Epithelial cell of prostate (primary cell): Measurements from ENCODE around the gene PSMB7.
A peak's percentile ranks its signal among the peaks of the same experiment; 100 is the strongest.

Source experiments
- DNase-seq: peaks from one replicate; pipeline ENCODE4 v3.0.0-alpha.2; 2011; ENCODE audit warnings: low read depth, low spot score
- H3K27ac ChIP-seq: fragments of 450-650 bp; 2 replicates; pipeline ENCODE4 v1.5.1; 2017; ENCODE audit warnings: mild to moderate bottlenecking

PSMB7 gene

DNA sequence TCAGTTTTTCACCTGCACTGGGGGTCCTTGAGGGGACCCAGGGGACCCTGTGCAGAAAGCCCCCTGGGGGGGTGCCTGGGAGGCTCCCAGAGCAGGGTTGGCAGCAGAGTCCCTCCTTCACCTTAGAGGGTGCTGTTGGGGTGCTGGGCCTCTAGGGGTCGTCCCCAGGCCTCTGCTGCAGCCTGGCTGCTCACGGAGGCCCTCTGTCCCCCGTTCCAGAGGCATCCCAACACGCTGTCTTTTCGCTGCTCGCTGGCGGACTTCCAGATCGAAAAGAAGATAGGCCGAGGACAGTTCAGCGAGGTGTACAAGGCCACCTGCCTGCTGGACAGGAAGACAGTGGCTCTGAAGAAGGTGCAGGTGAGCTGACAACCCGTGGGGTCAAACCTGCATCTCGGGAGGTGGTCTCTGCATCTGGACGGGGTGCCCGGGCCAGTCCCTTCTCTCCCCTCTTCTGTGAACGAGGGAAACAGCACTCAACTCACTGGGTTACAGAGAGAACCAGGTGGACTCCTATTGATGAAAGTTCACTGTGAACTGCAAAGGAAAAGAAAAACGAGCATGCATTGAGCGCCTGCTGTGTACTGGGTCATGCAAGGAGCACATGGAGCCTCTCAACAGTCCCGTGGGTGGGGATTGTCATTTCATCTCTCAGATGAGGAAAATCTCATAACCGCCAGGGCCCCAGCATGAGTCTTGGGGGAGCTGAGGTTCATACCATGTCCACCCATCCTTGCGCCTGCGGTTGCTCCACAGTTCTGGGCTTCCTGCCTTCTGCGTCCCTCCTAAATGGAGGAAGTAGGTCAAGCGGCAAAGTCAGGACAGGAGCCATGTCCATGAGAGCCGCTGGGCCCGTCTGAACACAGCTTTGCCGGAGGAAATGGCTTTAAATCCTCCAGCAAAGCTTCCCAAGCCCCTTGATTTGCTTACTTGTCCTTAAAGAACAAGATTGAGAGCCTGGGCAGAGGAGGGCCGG is 102.7 kb downstream of the PSMB7 start:
- DNase-seq, result no peak
- H3K27ac ChIP-seq, result no peak overlapping the region

DNA sequence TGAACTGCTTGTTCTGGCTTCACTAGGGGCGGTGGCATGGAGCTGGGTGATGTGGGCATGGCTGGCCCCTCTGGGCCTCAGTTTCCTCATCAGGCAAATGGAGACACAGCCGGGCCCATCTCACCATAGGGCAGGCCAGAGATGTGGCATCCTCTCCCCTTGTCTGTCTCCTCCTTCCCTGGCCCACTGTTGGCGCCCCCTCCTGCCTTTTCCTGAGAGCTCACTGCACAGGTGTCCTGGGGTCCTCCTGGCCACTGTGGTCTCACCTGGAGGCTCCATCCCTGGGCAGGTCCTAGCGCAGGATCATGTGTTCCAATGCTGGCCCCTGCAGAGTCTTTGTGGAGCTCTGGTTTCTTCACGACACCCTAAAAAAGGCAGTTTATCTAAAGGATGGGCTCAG is 104.0 kb downstream of the PSMB7 start:
- no peak for DNase-seq
- H3K27ac ChIP-seq, result no peak overlapping the region

DNA sequence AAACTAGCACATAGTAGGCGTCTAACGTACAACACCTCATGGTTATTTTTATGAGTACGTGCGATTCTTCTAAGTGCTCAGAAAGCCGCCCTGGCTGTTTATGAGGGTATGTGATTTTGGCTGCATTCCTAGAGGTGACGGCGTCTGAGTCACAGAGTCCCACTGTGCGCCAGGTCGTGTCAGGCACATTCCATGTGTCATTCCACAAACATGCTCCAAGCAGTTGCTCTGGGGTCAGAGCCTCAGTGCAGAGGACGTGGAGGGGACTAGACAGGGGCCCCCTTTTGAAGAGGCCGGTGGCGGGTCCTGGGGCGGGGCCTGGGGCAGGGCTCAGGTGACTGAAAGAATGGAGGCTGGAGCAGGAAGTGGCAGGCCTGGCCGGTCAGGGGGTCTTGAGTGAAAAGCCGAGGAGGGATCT is 105.6 kb downstream of the PSMB7 start:
- no peak overlapping the region for H3K27ac ChIP-seq
- DNase-seq, result peak; percentile 70

DNA sequence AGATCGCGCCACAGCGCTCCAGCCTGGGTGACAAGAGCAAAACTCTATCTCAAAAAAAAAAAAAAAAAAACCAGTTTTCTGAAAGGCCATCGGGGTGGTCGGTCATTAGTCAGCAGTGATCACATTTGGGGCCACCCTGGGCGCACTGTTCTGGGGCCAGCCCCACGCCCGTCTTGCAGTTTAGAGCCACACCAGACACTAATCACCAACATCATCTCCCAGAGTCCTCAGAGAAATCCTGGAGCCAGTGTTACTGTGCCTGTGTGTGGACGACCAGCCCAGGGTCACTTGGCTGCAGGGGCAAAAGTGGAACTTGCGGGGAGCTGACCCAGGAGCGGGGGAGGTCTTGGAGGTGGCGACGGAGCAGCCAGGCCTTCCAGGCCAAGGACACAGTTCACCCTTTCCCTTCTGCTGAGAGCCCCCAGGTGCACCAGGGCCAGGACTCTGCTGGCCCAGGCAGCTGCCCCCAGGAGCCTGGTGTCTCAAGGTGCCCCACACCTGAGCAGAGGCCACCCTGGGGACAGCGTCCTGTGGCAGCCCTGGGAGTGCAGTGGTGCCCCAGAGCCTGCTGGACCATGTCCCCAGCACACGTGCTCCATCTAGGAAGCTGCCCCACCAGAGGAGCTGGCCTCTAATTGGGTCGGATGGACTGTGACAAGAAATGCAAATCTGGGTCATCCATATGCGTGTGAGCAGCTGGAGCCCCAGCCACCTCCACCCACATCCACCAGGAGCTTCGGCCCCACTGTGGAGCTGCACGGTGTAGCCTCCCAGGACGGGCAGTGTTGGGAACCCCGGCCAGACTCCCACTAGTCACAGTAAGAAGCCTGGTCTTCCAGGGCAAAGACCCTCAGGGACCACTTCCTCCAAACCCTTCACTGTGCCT is 106.4 kb downstream of the PSMB7 start:
- no peak overlapping the region for H3K27ac ChIP-seq
- no peak for DNase-seq

DNA sequence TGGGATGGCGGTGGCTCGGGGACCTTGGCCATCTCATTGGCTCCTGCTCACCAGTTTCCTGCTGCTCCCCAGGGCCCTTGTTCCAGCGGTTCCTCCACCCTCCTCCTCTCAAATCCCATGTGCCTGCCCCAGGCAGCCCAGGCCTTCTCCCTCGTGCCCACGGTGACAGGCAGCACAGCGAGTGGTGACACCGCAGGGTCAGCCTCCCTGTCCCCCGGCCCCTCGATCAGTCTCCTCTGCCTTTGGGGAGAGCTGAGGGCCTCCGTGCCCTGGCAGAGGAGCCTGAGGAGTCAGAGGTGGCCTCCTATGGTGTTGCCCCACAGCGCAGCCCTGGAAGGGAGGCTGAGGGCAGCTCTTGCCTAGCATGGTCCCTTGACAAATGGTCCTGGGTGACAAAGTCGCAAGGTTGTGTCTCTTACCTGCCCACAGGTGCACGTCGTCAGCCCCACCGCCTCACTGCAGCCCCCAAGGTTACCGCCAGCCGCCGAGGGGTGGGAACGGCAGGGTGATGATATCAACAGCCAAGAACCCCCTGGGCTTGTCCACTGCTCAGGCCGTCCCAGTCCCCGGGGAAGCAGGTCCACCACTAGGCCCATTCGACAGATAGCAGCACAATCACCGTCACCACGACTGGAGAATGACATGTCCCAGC is 107.7 kb downstream of the PSMB7 start:
- H3K27ac ChIP-seq, result no peak overlapping the region
- DNase-seq, result no peak

DNA sequence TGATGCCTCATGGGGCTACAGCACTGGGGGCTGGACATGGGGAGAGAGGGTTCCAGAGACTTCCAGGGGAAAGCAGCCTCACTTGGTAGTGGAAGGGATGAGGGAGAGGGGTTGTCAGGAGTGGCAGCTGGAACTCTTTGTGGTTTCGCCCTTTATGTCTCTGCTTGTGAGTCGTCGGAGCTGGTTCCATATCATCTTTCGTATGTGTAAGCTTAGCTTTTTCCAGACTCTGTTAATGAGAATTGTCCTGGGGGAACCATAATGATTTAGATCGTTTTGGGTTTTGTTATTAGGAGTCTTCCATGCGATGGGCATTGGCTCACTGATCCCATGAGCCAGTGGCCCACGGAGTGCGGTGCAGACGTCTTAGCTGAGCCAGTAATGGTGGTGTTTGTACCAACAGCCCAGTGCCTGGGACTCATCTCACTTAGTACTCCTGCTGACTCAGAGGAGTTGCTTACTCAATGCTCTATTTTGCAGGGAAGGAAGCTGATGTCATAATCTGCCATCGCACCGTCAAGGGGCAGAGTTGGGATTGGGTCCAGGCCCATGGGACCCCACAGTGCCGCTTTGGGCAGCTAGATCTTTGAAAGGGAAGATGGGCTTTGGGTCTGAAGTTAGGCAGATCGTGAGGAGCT is 109.0 kb downstream of the PSMB7 start:
- H3K27ac ChIP-seq, result peak overlapping the region; percentile 71
- DNase-seq, result no peak

DNA sequence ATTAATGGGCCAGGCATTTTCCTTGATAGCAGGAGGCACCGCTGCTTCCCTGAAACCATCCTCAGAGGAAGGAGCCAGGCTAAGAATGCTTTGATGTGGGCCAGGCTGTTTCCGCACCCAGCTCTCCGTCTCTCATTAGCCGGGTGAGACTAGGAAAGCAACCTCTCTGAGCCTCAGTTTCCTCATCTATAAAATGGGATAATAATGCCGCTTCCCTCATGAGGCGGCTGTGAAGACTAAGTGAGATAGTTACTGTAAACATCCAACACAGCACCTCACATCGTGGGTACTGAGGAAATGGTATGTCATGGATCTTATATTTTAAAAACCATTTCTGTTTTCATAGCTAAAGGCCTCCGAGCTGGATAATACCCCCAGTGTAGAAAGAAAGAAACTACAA is 111.0 kb downstream of the PSMB7 start:
- no peak for DNase-seq
- no peak overlapping the region for H3K27ac ChIP-seq

DNA sequence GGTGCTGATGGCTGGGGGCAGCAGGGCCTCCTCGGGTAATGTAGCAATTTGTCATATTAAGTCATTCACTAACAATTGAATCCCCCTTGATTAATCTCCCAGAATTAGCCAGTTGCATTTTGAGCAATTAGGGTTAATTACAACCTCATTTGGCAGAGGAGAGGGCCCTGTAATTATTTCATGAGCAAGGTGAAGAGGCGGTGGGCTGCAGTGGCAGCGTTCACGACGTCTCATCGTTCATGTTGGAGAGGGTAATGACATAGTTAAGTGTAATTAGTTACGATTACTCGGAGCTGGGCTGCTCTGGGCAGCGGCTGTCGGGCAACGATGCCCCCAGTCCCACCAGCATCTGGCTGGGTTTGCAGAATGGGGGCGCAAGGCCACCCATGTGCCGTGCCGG is 111.5 kb downstream of the PSMB7 start:
- no peak overlapping the region for H3K27ac ChIP-seq
- DNase-seq, result no peak
